Measurements from ENCODE around the gene ARHGEF4. TPM values are rescaled to one million over a fixed set of nuclear protein-coding genes. Genes with fewer than 3 reads are reported as not detected.

ARHGEF4 gene
- total RNA-seq, 2 experiments from 2014 or later: 0.30 to 0.41 TPM

- peaks cover 30% of the 10 kb centered on the region for H3K27me3 Mint-ChIP-seq
- no peak for ATAC-seq
- H3K4me3 Mint-ChIP-seq: no peak overlapping the region
- H3K27ac Mint-ChIP-seq: no peak overlapping the region
- H3K36me3 Mint-ChIP-seq: no peaks in the 10 kb centered on the region
- no peaks in the 10 kb centered on the region for H3K9me3 Mint-ChIP-seq (ENCODE audit: low read depth)
- no peak for DNase-seq
- CTCF ChIA-PET: no interaction called here
- no peaks in the 10 kb centered on the region for H3K4me1 Mint-ChIP-seq
Measured at GRCh38 chr2:130831356-130831755, 5.4 kb upstream of the ARHGEF4 start.

- no peak overlapping the region for H3K27ac Mint-ChIP-seq
- no peaks in the 10 kb centered on the region for H3K4me1 Mint-ChIP-seq
- DNase-seq (no peak), ATAC-seq (no peak)
- no peaks in the 10 kb centered on the region for H3K9me3 Mint-ChIP-seq (ENCODE audit: low read depth)
- H3K36me3 Mint-ChIP-seq: no peaks in the 10 kb centered on the region
- no peak overlapping the region for H3K4me3 Mint-ChIP-seq
- peaks cover 29% of the 10 kb centered on the region for H3K27me3 Mint-ChIP-seq
- CTCF ChIA-PET: no interaction called here
Measured at GRCh38 chr2:130832296-130832940, 4.3 kb upstream of the ARHGEF4 start.

- Mint-ChIP-seq H3K27ac (no peak overlapping the region), H3K27me3 (peaks cover 44% of the 10 kb centered on the region), H3K9me3 (ENCODE audit: low read depth) (no peaks in the 10 kb centered on the region), H3K4me1 (no peaks in the 10 kb centered on the region), H3K4me3 (no peak overlapping the region), H3K36me3 (no peaks in the 10 kb centered on the region)
- ATAC-seq (no peak), DNase-seq (no peak)
- CTCF ChIA-PET: no interaction called here
Measured at GRCh38 chr2:130834091-130834930, 2.4 kb upstream of the ARHGEF4 start.

GRCh38 chr2:130834931-130835765, 1.6 kb upstream of the ARHGEF4 start:
- no peak for DNase-seq
- Mint-ChIP-seq H3K27me3 (peaks cover 47% of the 10 kb centered on the region), H3K27ac (no peak overlapping the region), H3K4me3 (no peak overlapping the region), H3K36me3 (no peaks in the 10 kb centered on the region), H3K4me1 (no peaks in the 10 kb centered on the region), H3K9me3 (ENCODE audit: low read depth) (no peaks in the 10 kb centered on the region)
- CTCF ChIA-PET: no interaction called here
- no peak for ATAC-seq

GRCh38 chr2:130835766-130836015, 1.0 kb upstream of the ARHGEF4 start:
- ATAC-seq (no peak), DNase-seq (no peak)
- no peak overlapping the region for H3K27ac Mint-ChIP-seq
- no peaks in the 10 kb centered on the region for H3K9me3 Mint-ChIP-seq (ENCODE audit: low read depth)
- CTCF ChIA-PET: interaction anchor here (1.3 kb wide), 1 partner anchor 38 kb away, joined by 4 read pairs; no protein-coding TSS in a partner anchor
- no peak overlapping the region for H3K4me3 Mint-ChIP-seq
- no peaks in the 10 kb centered on the region for H3K36me3 Mint-ChIP-seq
- no peaks in the 10 kb centered on the region for H3K4me1 Mint-ChIP-seq
- H3K27me3 Mint-ChIP-seq: peaks cover 47% of the 10 kb centered on the region

GRCh38 chr2:130837175-130837810, 579 bp downstream of the ARHGEF4 start:
- no peaks in the 10 kb centered on the region for H3K36me3 Mint-ChIP-seq
- DNase-seq (no peak), ATAC-seq (no peak)
- CTCF ChIA-PET: interaction anchor here (0.7 kb wide), 1 partner anchor 12 kb away, joined by 3 read pairs; no protein-coding TSS in a partner anchor
- H3K4me1 Mint-ChIP-seq: no peaks in the 10 kb centered on the region
- no peaks in the 10 kb centered on the region for H3K9me3 Mint-ChIP-seq (ENCODE audit: low read depth)
- no peak overlapping the region for H3K27ac Mint-ChIP-seq
- peaks cover 46% of the 10 kb centered on the region for H3K27me3 Mint-ChIP-seq
- no peak overlapping the region for H3K4me3 Mint-ChIP-seq

- ATAC-seq: no peak
- H3K36me3 Mint-ChIP-seq: no peaks in the 10 kb centered on the region
- H3K27ac Mint-ChIP-seq: no peak overlapping the region
- peaks cover 40% of the 10 kb centered on the region for H3K27me3 Mint-ChIP-seq
- H3K4me1 Mint-ChIP-seq: no peaks in the 10 kb centered on the region
- CTCF ChIA-PET: interaction anchor here (0.7 kb wide), 1 partner anchor 13 kb away, joined by 3 read pairs; no protein-coding TSS in a partner anchor
- no peak for DNase-seq
- H3K9me3 Mint-ChIP-seq (ENCODE audit: low read depth): no peaks in the 10 kb centered on the region
- H3K4me3 Mint-ChIP-seq: no peak overlapping the region
Measured at GRCh38 chr2:130837811-130838565, 1.3 kb downstream of the ARHGEF4 start.

- CTCF ChIA-PET: interaction anchor here (0.6 kb wide), 1 partner anchor 35 kb away, joined by 3 read pairs; no protein-coding TSS in a partner anchor
- Mint-ChIP-seq H3K4me3 (no peak overlapping the region), H3K4me1 (no peaks in the 10 kb centered on the region), H3K36me3 (no peaks in the 10 kb centered on the region), H3K9me3 (ENCODE audit: low read depth) (no peaks in the 10 kb centered on the region), H3K27me3 (peaks cover 40% of the 10 kb centered on the region), H3K27ac (no peak overlapping the region)
- DNase-seq (no peak), ATAC-seq (no peak)
Measured at GRCh38 chr2:130839011-130839780, 2.5 kb downstream of the ARHGEF4 start.

GRCh38 chr2:130840506-130840905, 3.8 kb downstream of the ARHGEF4 start:
- DNase-seq (no peak), ATAC-seq (no peak)
- no peaks in the 10 kb centered on the region for H3K36me3 Mint-ChIP-seq
- CTCF ChIA-PET: interaction anchor here (1.5 kb wide), 1 partner anchor 43 kb away, joined by 5 read pairs; no protein-coding TSS in a partner anchor
- H3K4me3 Mint-ChIP-seq: no peak overlapping the region
- H3K4me1 Mint-ChIP-seq: no peaks in the 10 kb centered on the region
- no peak overlapping the region for H3K27ac Mint-ChIP-seq
- H3K9me3 Mint-ChIP-seq (ENCODE audit: low read depth): no peaks in the 10 kb centered on the region
- H3K27me3 Mint-ChIP-seq: peaks cover 31% of the 10 kb centered on the region

- DNase-seq (no peak), ATAC-seq (no peak)
- no peak overlapping the region for H3K27ac Mint-ChIP-seq
- peaks cover 20% of the 10 kb centered on the region for H3K27me3 Mint-ChIP-seq
- no peaks in the 10 kb centered on the region for H3K4me1 Mint-ChIP-seq
- CTCF ChIA-PET: interaction anchor here (1.5 kb wide), 1 partner anchor 45 kb away, joined by 5 read pairs; no protein-coding TSS in a partner anchor
- no peak overlapping the region for H3K4me3 Mint-ChIP-seq
- H3K36me3 Mint-ChIP-seq: no peaks in the 10 kb centered on the region
- H3K9me3 Mint-ChIP-seq (ENCODE audit: low read depth): no peaks in the 10 kb centered on the region
Measured at GRCh38 chr2:130841741-130842365, 5.1 kb downstream of the ARHGEF4 start.

GRCh38 chr2:130842770-130843169, 6.1 kb downstream of the ARHGEF4 start:
- Mint-ChIP-seq H3K36me3 (no peaks in the 10 kb centered on the region), H3K9me3 (ENCODE audit: low read depth) (no peaks in the 10 kb centered on the region), H3K27me3 (peaks cover 17% of the 10 kb centered on the region), H3K27ac (no peak overlapping the region), H3K4me1 (no peaks in the 10 kb centered on the region), H3K4me3 (no peak overlapping the region)
- CTCF ChIA-PET: interaction anchor here (0.7 kb wide), 1 partner anchor 46 kb away, joined by 3 read pairs; no protein-coding TSS in a partner anchor
- no peak for DNase-seq
- no peak for ATAC-seq

Measured in activated CD8-positive, alpha-beta memory T cell treated with anti-CD3 and anti-CD28 coated beads, Interleukin-2, amount 10 ng/mL, durations not matched to agents 7 days and 5 days (primary cell).